HAP-1 (cell line): ENCODE measurements around the gene HCLS1.

Experiments
- DNase-seq, 2 experiments: peaks; one replicate each; pipeline ENCODE4 v3.0.0-alpha.2; 2016 to 2020; ENCODE audit warnings: low spot score in 2 of 2
- H3K27me3 ChIP-seq: fragments of 250-450 bp; sonication (Bioruptor Pico); 2 replicates; pipeline ENCODE4 v1.5.1; 2020; ENCODE audit warnings: low read depth, mild to moderate bottlenecking, moderate library complexity
- H3K36me3 ChIP-seq: fragments of 250-450 bp; sonication (Bioruptor Pico); replicated peaks from 2 replicates; pipeline ENCODE4 v1.5.1; 2020; ENCODE audit warnings: mild to moderate bottlenecking
- H3K4me1 ChIP-seq: fragments of 250-450 bp; sonication (Bioruptor Pico); 2 replicates; pipeline ENCODE4 v1.5.1; 2020; ENCODE audit warnings: mild to moderate bottlenecking
- H3K4me3 ChIP-seq: fragments of 250-450 bp; sonication (Bioruptor Pico); 2 replicates; pipeline ENCODE4 v1.5.1; 2020; ENCODE audit warnings: mild to moderate bottlenecking, moderate library complexity
- H3K9me3 ChIP-seq: fragments of 250-450 bp; sonication (Bioruptor Pico); 2 replicates; pipeline ENCODE4 v1.5.1; 2020; ENCODE audit warnings: mild to moderate bottlenecking, moderate library complexity
- in situ Hi-C: fragments of 300-500 bp; cut with MboI; formaldehyde crosslinking; loops from 3 replicates; pipeline ENCODE4 v1.14.3; 2020; ENCODE audit warnings: low sequenced_read_pairs, inconsistent platforms, mixed read lengths

The HCLS1 gene

GRCh38 chr3:121642601-121643314, 17.9 kb downstream of the HCLS1 start:
- H3K4me3 ChIP-seq, result no peak overlapping the region
- DNase-seq, result no peak
- no peaks in the 10 kb centered on the region for H3K9me3 ChIP-seq
- in situ Hi-C loops, result no loop called here
- no peaks in the 10 kb centered on the region for H3K4me1 ChIP-seq
- H3K36me3 ChIP-seq, result no peaks in the 10 kb centered on the region
- H3K27me3 ChIP-seq, result no peaks in the 10 kb centered on the region

GRCh38 chr3:121641127-121641526, 19.6 kb downstream of the HCLS1 start:
- Histone ChIP-seq H3K27me3 (no peaks in the 10 kb centered on the region), H3K4me3 (no peak overlapping the region), H3K4me1 (no peaks in the 10 kb centered on the region), H3K9me3 (no peaks in the 10 kb centered on the region), H3K36me3 (no peaks in the 10 kb centered on the region)
- DNase-seq, result no peak
- in situ Hi-C loops, result no loop called here

GRCh38 chr3:121637922-121638321, 22.8 kb downstream of the HCLS1 start:
- no peaks in the 10 kb centered on the region for H3K4me1 ChIP-seq
- no peaks in the 10 kb centered on the region for H3K27me3 ChIP-seq
- in situ Hi-C loops, result no loop called here
- no peaks in the 10 kb centered on the region for H3K36me3 ChIP-seq
- H3K4me3 ChIP-seq, result no peak overlapping the region
- H3K9me3 ChIP-seq, result no peaks in the 10 kb centered on the region
- DNase-seq, result no peak

- H3K36me3 ChIP-seq, result no peaks in the 10 kb centered on the region
- in situ Hi-C loops, result no loop called here
Measured at GRCh38 chr3:121630355-121630754, 30.3 kb downstream of the HCLS1 start.

GRCh38 chr3:121629601-121630000, 31.1 kb downstream of the HCLS1 start:
- Histone ChIP-seq H3K4me3 (no peak overlapping the region), H3K4me1 (no peaks in the 10 kb centered on the region), H3K36me3 (no peaks in the 10 kb centered on the region), H3K27me3 (no peaks in the 10 kb centered on the region), H3K9me3 (no peaks in the 10 kb centered on the region)
- DNase-seq, result no peak
- in situ Hi-C loops, result no loop called here

More at GRCh38 chr3:121630355-121630754, 30.3 kb downstream of the HCLS1 start:
- no peaks in the 10 kb centered on the region for H3K27me3 ChIP-seq
- no peaks in the 10 kb centered on the region for H3K4me1 ChIP-seq
- no peaks in the 10 kb centered on the region for H3K9me3 ChIP-seq
- DNase-seq, result no peak
- H3K4me3 ChIP-seq, result no peak overlapping the region

- in situ Hi-C loops, result no loop called here
- Histone ChIP-seq H3K9me3 (no peaks in the 10 kb centered on the region), H3K27me3 (no peaks in the 10 kb centered on the region), H3K4me1 (no peaks in the 10 kb centered on the region), H3K36me3 (no peaks in the 10 kb centered on the region), H3K4me3 (no peak overlapping the region)
- no peak for DNase-seq
Measured at GRCh38 chr3:121627622-121628021, 33.1 kb downstream of the HCLS1 start.

GRCh38 chr3:121627211-121627610, 33.5 kb downstream of the HCLS1 start:
- no peaks in the 10 kb centered on the region for H3K4me1 ChIP-seq
- in situ Hi-C loops, result no loop called here
- no peaks in the 10 kb centered on the region for H3K36me3 ChIP-seq
- no peaks in the 10 kb centered on the region for H3K27me3 ChIP-seq
- no peak for DNase-seq
- H3K4me3 ChIP-seq, result no peak overlapping the region
- H3K9me3 ChIP-seq, result no peaks in the 10 kb centered on the region

GRCh38 chr3:121626495-121626894, 34.2 kb downstream of the HCLS1 start:
- H3K9me3 ChIP-seq, result no peaks in the 10 kb centered on the region
- no peak overlapping the region for H3K4me3 ChIP-seq
- H3K36me3 ChIP-seq, result no peaks in the 10 kb centered on the region
- DNase-seq, result no peak
- in situ Hi-C loops, result no loop called here
- H3K27me3 ChIP-seq, result no peaks in the 10 kb centered on the region
- no peaks in the 10 kb centered on the region for H3K4me1 ChIP-seq

- Histone ChIP-seq H3K36me3 (no peaks in the 10 kb centered on the region), H3K27me3 (no peaks in the 10 kb centered on the region)
- in situ Hi-C loops, result no loop called here
Measured at GRCh38 chr3:121624147-121624899, 36.4 kb downstream of the HCLS1 start.

GRCh38 chr3:121621491-121621890, 39.2 kb downstream of the HCLS1 start:
- Histone ChIP-seq H3K4me3 (no peak overlapping the region), H3K4me1 (no peaks in the 10 kb centered on the region), H3K9me3 (no peaks in the 10 kb centered on the region), H3K36me3 (no peaks in the 10 kb centered on the region), H3K27me3 (no peaks in the 10 kb centered on the region)
- DNase-seq, result no peak
- in situ Hi-C loops, result no loop called here

More at GRCh38 chr3:121624147-121624899, 36.4 kb downstream of the HCLS1 start:
- no peak overlapping the region for H3K4me3 ChIP-seq
- no peaks in the 10 kb centered on the region for H3K9me3 ChIP-seq
- no peak for DNase-seq
- no peaks in the 10 kb centered on the region for H3K4me1 ChIP-seq

- in situ Hi-C loops, result no loop called here
Measured at GRCh38 chr3:121619691-121620090, 41.0 kb downstream of the HCLS1 start.

GRCh38 chr3:121606106-121606505, 54.6 kb downstream of the HCLS1 start:
- no peaks in the 10 kb centered on the region for H3K36me3 ChIP-seq
- DNase-seq, result no peak
- H3K27me3 ChIP-seq, result no peaks in the 10 kb centered on the region
- H3K4me1 ChIP-seq, result no peaks in the 10 kb centered on the region
- H3K9me3 ChIP-seq, result no peaks in the 10 kb centered on the region
- in situ Hi-C loops, result no loop called here
- H3K4me3 ChIP-seq, result no peak overlapping the region

More at GRCh38 chr3:121619691-121620090, 41.0 kb downstream of the HCLS1 start:
- Histone ChIP-seq H3K4me1 (no peaks in the 10 kb centered on the region), H3K4me3 (no peak overlapping the region), H3K9me3 (no peaks in the 10 kb centered on the region), H3K27me3 (no peaks in the 10 kb centered on the region), H3K36me3 (no peaks in the 10 kb centered on the region)
- DNase-seq, result no peak

- in situ Hi-C loops, result no loop called here
- Histone ChIP-seq H3K4me3 (no peak overlapping the region), H3K36me3 (no peaks in the 10 kb centered on the region), H3K4me1 (no peaks in the 10 kb centered on the region), H3K27me3 (no peaks in the 10 kb centered on the region), H3K9me3 (no peaks in the 10 kb centered on the region)
- no peak for DNase-seq
Measured at GRCh38 chr3:121604759-121605158, 55.9 kb downstream of the HCLS1 start.

GRCh38 chr3:121601212-121601812, 59.4 kb downstream of the HCLS1 start:
- Histone ChIP-seq H3K27me3 (no peaks in the 10 kb centered on the region), H3K9me3 (no peaks in the 10 kb centered on the region), H3K4me1 (no peaks in the 10 kb centered on the region; the same call in 1 of the 2 replicates), H3K4me3 (no peak overlapping the region), H3K36me3 (no peaks in the 10 kb centered on the region)
- in situ Hi-C loops, result no loop called here
- no peak for DNase-seq
